Cardiac muscle cell (in vitro differentiated cells and primary cell): ENCODE data around the gene COL8A1. TPM values are rescaled to one million over a fixed set of nuclear protein-coding genes. Genes with fewer than 3 reads are reported as not detected.

Source experiments
- DNase-seq, 2 donors: peaks; one replicate each; pipeline versions ENCODE4 v3.0.0 to v3.0.0-alpha.2; 2010 to 2017; ENCODE audit warnings: low read depth in 1 of 2, low spot score in 1 of 2
- H3K27ac ChIP-seq: fragments of 200-600 bp; sonication (generic); 2 replicates; pipeline ENCODE4 v1.5.1; 2016
- H3K27me3 ChIP-seq: fragments of 200-600 bp; sonication (generic); 2 replicates; pipeline ENCODE4 v1.6.0; 2016; ENCODE audit warnings: control low read depth
- H3K36me3 ChIP-seq: fragments of 200-600 bp; sonication (generic); 2 replicates; pipeline ENCODE4 v1.5.1; 2016; ENCODE audit warnings: control low read depth
- H3K4me1 ChIP-seq: fragments of 200-600 bp; sonication (generic); 2 replicates; pipeline ENCODE4 v1.8.1; 2017; ENCODE audit warnings: low read depth, mild to moderate bottlenecking, mixed run types
- H3K4me3 ChIP-seq: fragments of 200-600 bp; sonication (generic); 2 replicates; pipeline ENCODE4 v1.5.1; 2016; ENCODE audit warnings: mild to moderate bottlenecking
- H3K9me3 ChIP-seq: fragments of 200-600 bp; sonication (generic); 2 replicates; pipeline ENCODE4 v1.5.1; 2017; ENCODE audit warnings: low read depth, mild to moderate bottlenecking, control low read depth
- CTCF ChIP-seq: IDR thresholded peaks from 2 replicates; pipeline ENCODE4 v1.5.1; 2012; ENCODE audit warnings: low read depth, mild to moderate bottlenecking, low read length
- polyA plus RNA-seq: library from polyadenylated mRNA; unstranded; fragments of >200 nt; fragmentation: Nextera tagmentation; extraction: Ambion mirVana; gene quantifications from 2 replicates; pipeline ENCODE4 v1.2.1, GENCODE V29; 2016
- total RNA-seq: library from RNA; depleted of rRNA; stranded (reverse); fragments of >200 nt; gene quantifications from 2 replicates; pipeline ENCODE4 v1.2.3, GENCODE V29; 2016

Gene COL8A1
- total and polyA plus RNA-seq, 2 experiments from 2014 or later = 1.5 to 5.1 TPM

DNA sequence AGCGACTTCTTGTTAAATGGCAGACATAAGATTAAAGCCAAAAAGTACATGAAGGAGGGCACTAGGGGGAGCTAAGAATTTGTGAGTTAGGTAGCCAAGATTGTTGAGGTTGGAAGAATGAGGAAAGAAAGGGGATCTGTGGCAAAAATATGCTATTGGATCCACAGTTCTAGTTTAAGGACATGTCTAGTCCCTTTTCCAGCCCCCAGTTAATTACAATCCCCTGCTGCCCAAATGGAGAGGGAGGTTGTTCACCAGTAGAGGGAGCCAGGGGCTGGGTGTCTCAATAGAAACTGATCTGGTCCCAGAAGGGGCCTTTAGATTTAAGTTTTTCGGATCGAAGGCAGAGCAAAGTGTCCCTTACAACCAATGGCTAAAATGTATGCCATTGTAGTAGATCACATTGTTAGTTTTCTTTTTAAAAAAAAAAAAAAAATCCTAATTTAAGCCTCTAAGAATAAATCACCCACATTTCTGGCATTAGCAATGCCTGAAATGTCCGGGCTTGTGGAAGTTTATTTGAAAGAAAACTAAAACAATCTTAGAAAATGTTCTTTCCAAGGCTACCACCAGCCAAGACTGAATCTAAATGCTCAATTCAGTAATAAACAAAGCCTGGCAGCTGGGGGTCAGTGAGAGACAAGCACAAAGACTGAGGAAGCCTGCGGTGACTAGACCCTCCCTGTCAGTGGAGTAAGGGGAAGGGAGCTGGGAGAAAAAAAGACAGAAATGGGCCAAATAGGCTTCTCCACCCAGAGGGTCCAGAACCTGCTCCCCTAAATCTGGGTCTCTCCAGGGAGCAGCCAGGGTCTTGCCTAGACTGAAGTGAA is 7.1 kb downstream of the COL8A1 start:
- Histone ChIP-seq H3K4me3 (no peak overlapping the region), H3K27me3 (peaks cover 18% of the 10 kb centered on the region), H3K27ac (no peak overlapping the region), H3K9me3 (no peaks in the 10 kb centered on the region), H3K4me1 (no peaks in the 10 kb centered on the region), H3K36me3 (no peaks in the 10 kb centered on the region)
- peak; percentile 30 to 85 for DNase-seq
- peak; percentile 75 for TF ChIP-seq CTCF

- DNase-seq = no peak
- Histone ChIP-seq H3K27ac (no peak overlapping the region), H3K9me3 (no peaks in the 10 kb centered on the region)
Observed at GRCh38 chr3:99646107-99646435, 7.7 kb downstream of the COL8A1 start.

GRCh38 chr3:99647081-99647480 is 8.7 kb downstream of the COL8A1 start:
- Histone ChIP-seq H3K27ac (no peak overlapping the region), H3K27me3 (peaks cover 2% of the 10 kb centered on the region), H3K9me3 (no peaks in the 10 kb centered on the region), H3K4me1 (no peaks in the 10 kb centered on the region), H3K36me3 (no peaks in the 10 kb centered on the region), H3K4me3 (no peak overlapping the region)
- peak in 1 of 2 donors; percentile 62 for DNase-seq
- TF ChIP-seq CTCF = no peak

More at GRCh38 chr3:99646107-99646435, 7.7 kb downstream of the COL8A1 start:
- Histone ChIP-seq H3K4me3 (no peak overlapping the region), H3K4me1 (no peaks in the 10 kb centered on the region), H3K27me3 (peaks cover 12% of the 10 kb centered on the region), H3K36me3 (no peaks in the 10 kb centered on the region)
- TF ChIP-seq CTCF = no peak

DNA sequence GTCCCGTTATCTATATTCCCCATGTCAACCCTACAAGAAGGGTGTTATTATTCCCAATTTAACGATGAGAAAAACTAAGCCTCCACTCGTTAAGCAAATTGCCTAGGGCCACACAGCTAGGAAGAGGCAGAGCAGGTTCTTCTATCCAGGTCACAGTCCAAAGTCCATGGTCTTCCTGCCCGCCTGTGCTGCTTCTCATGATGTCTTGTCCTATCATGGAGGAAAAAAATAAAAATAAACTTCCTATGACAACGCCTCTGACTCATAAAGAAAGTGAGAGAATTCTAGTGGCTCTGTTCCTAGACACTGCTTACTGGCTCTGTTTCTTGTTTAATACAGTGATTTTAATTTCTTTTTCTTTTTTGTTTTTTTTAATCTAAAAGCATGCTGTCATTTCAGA is 9.7 kb downstream of the COL8A1 start:
- H3K27ac ChIP-seq = no peak overlapping the region
- H3K36me3 ChIP-seq = no peaks in the 10 kb centered on the region
- no peak for TF ChIP-seq CTCF
- H3K4me1 ChIP-seq = no peaks in the 10 kb centered on the region
- H3K27me3 ChIP-seq = no peaks in the 10 kb centered on the region
- DNase-seq = peak in 1 of 2 donors; percentile 57
- H3K4me3 ChIP-seq = no peak overlapping the region
- no peaks in the 10 kb centered on the region for H3K9me3 ChIP-seq

DNA sequence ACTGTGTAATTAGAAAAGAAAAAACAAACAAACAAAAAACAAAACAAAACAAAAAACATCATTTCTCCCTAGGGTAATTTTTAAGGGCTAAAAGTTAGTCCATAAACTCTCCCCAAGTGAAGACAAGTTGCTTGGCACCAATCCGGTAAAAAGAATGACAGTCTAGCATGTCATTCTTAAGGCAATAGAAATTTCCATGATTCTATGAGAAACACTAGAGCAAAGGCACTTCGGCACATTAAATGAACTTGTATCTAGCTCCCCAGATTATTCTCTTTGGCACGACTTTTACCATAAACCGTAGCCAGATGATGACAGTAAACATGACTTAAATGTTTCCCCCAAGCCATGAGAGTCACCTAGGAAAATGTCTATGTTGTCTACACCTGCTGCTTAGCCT is 10.1 kb downstream of the COL8A1 start:
- no peak overlapping the region for H3K27ac ChIP-seq

More for the DNA sequence above, 10.1 kb downstream of the COL8A1 start:
- no peak for TF ChIP-seq CTCF
- no peaks in the 10 kb centered on the region for H3K4me1 ChIP-seq
- no peaks in the 10 kb centered on the region for H3K36me3 ChIP-seq
- DNase-seq = no peak
- H3K4me3 ChIP-seq = no peak overlapping the region
- H3K9me3 ChIP-seq = no peaks in the 10 kb centered on the region
- no peaks in the 10 kb centered on the region for H3K27me3 ChIP-seq
